K562 (cell line): Measurements from ENCODE around the gene RHBG. TPM values are rescaled to one million over a fixed set of nuclear protein-coding genes. Genes with fewer than 3 reads are reported as not detected.

Experiments used
- ATAC-seq: fragments of 200-7000 bp; cut with Tn5 transposase; 3 replicates; pipeline ENCODE4 v1.9.1; 2020; ENCODE audit warnings: moderate library complexity
- BruUV-seq: library from RNA; stranded (reverse); fragments of 400-500 nt; replicated peaks from 2 replicates; lab custom pipeline; 2021; lab: Mats Ljungman, UMichigan
- CTCF ChIA-PET: fragments of 300-600 bp; formaldehyde crosslinking; extraction: SDS; loops from one replicate; lab custom pipeline; 2021; ENCODE audit warnings: low intra/inter-chr PET ratio; lab: Yijun Ruan, JAX
- POLR2A ChIA-PET: fragments of 300-600, 350-650 bp; sonication (Branson Sonifier 250); formaldehyde crosslinking; extraction: SDS; loops from one replicate; lab custom pipeline; 2021; ENCODE audit warnings: antibody characterized with exemption, inconsistent platforms; lab: Yijun Ruan, JAX
- DNase-seq, 4 experiments: peaks; one replicate each; pipeline versions ENCODE4 v3.0.0 to v3.0.0-alpha.2; 2011 to 2018; ENCODE audit warnings: low spot score in 3 of 4, mixed read lengths in 3 of 4; ENCODE audit errors: extremely low read depth in 1 of 4
- FAIRE-seq: peaks from 2 replicates; lab custom pipeline; 2011; peaks lifted over from hg19 to GRCh38; lab: Jason Lieb, UNC
- H2AFZ ChIP-seq: 2 replicates; pipeline ENCODE4 v1.6.0; 2011; ENCODE audit warnings: low read depth, low read length, control low read depth, inconsistent platforms
- H3K27ac ChIP-seq: fragments of 200-600 bp; 3 replicates; pipeline ENCODE4 v1.8.0; 2011; ENCODE audit warnings: low read depth, mild to moderate bottlenecking, control low read depth, inconsistent platforms, low read length, moderate library complexity, mixed read lengths; ENCODE audit errors: extremely low read depth
- H3K27me3 ChIP-seq, 2 experiments: fragments of 300-600 bp in 1 of 2; 2 replicates in 1 of 2; 3 replicates in 1 of 2; pipeline versions ENCODE4 v1.6.0 to v1.8.0; 2011; ENCODE audit warnings: inconsistent platforms in 2 of 2, low read length in 2 of 2, mild to moderate bottlenecking in 1 of 2, mixed read lengths in 1 of 2, moderate library complexity in 1 of 2; ENCODE audit not compliant: control insufficient read depth in 2 of 2, insufficient read depth in 2 of 2
- H3K36me3 ChIP-seq: fragments of 300-600 bp; 3 replicates; pipeline ENCODE4 v1.8.0; 2011; ENCODE audit warnings: mild to moderate bottlenecking, low read length, inconsistent platforms; ENCODE audit not compliant: control insufficient read depth, insufficient read depth
- H3K4me1 ChIP-seq, 2 experiments: fragments of 200-600 bp in 1 of 2; replicated peaks in 1 of 2; 2 replicates in 1 of 2; 3 replicates in 1 of 2; pipeline versions ENCODE4 v1.5.1 to v1.8.0; 2011; ENCODE audit warnings: inconsistent platforms in 2 of 2, low read length in 2 of 2, mild to moderate bottlenecking in 1 of 2, mixed read lengths in 1 of 2, moderate library complexity in 1 of 2; ENCODE audit not compliant: control insufficient read depth in 2 of 2, insufficient read depth in 2 of 2
- H3K4me2 ChIP-seq: 2 replicates; pipeline ENCODE4 v1.6.1; 2011; ENCODE audit warnings: low read length, control low read depth, inconsistent platforms, mixed read lengths; ENCODE audit not compliant: insufficient read depth
- H3K4me3 ChIP-seq: fragments of 200-600 bp; sonication (generic), shearing (Covaris generic); 2 replicates; pipeline ENCODE4 v1.5.1; 2016; ENCODE audit warnings: control low read depth, inconsistent platforms
- H3K79me2 ChIP-seq: fragments of 200-600 bp; 3 replicates; pipeline ENCODE4 v1.8.0; 2011; ENCODE audit warnings: low read length, inconsistent platforms; ENCODE audit not compliant: control insufficient read depth, insufficient read depth
- H3K9ac ChIP-seq, 2 experiments: 2 replicates each; pipeline versions ENCODE4 v1.6.0 to v1.6.1; 2011; ENCODE audit warnings: low read depth in 2 of 2, low read length in 2 of 2, control low read depth in 1 of 2, inconsistent platforms in 1 of 2, mild to moderate bottlenecking in 1 of 2, mixed read lengths in 1 of 2; ENCODE audit not compliant: insufficient read depth in 1 of 2
- H3K9me1 ChIP-seq: one replicate; pipeline ENCODE4 v1.6.0; 2011; ENCODE audit warnings: inconsistent platforms, mild to moderate bottlenecking, low read length, moderate library complexity; ENCODE audit not compliant: control insufficient read depth, insufficient read depth
- H3K9me3 ChIP-seq: replicated peaks from 2 replicates; pipeline ENCODE4 v1.5.1; 2011; ENCODE audit warnings: low read depth, low read length, inconsistent platforms; ENCODE audit not compliant: control insufficient read depth, insufficient read depth
- H4K20me1 ChIP-seq: replicated peaks from 2 replicates; pipeline ENCODE4 v1.6.1; 2011; ENCODE audit warnings: low read length, inconsistent platforms, mixed read lengths; ENCODE audit not compliant: control insufficient read depth, insufficient read depth
- CXXC5 ChIP-seq: fragments of 250-450 bp; sonication (Bioruptor Pico); IDR thresholded peaks from 2 replicates; pipeline ENCODE4 v1.8.0; 2022; ENCODE audit warnings: inconsistent platforms, mild to moderate bottlenecking, moderate library complexity
- NFE2L1 ChIP-seq: fragments of 450-650 bp; IDR thresholded peaks from 2 replicates; pipeline ENCODE4 v1.6.1; 2016; ENCODE audit warnings: missing genetic modification characterization, low read depth, mild to moderate bottlenecking, missing compliant biosample characterization, moderate library complexity, borderline replicate concordance
- PYGO2 ChIP-seq: fragments of 450-650 bp; IDR thresholded peaks from 2 replicates; pipeline ENCODE4 v1.6.1; 2016; ENCODE audit warnings: mild to moderate bottlenecking, missing genetic modification characterization, moderate library complexity, missing compliant biosample characterization
- TCF7L2 ChIP-seq: fragments of 150-350 bp; IDR thresholded peaks from 2 replicates; pipeline ENCODE4 v1.6.1; 2016; ENCODE audit warnings: low read depth, mild to moderate bottlenecking, low read length, moderate library complexity
- THAP7 ChIP-seq: fragments of 250-450 bp; sonication (Bioruptor Pico); IDR thresholded peaks from 2 replicates; pipeline ENCODE4 v1.5.0; 2021
- THRAP3 ChIP-seq: fragments of 450-650 bp; IDR thresholded peaks from 2 replicates; pipeline ENCODE4 v1.6.1; 2016; ENCODE audit warnings: mild to moderate bottlenecking, inconsistent platforms, borderline replicate concordance
- ZNF408 ChIP-seq: fragments of 250-450 bp; sonication (Bioruptor Pico); IDR thresholded peaks from 2 replicates; pipeline ENCODE4 v1.4.0; 2020; ENCODE audit warnings: low read depth, mild to moderate bottlenecking, moderate library complexity
- WGBS: fragments of 100-300 bp; shearing (Covaris generic); methylation state at CpG from one replicate; pipeline ENCODE4 v1.1.6; 2016; ENCODE audit warnings: low coverage, mixed read lengths; ENCODE audit not compliant: insufficient coverage; ENCODE audit errors: missing lambda C conversion rate; 5-methylcytosine and 5-hydroxymethylcytosine counted together
- in situ Hi-C: fragments of 300-500 bp; cut with MboI; formaldehyde crosslinking; loops from 4 replicates; pipeline ENCODE4 v1.15.0; 2018; ENCODE audit warnings: inconsistent platforms, mixed read lengths
- intact Hi-C: fragments of 100-400 bp; cut with micrococcal nuclease; formaldehyde crosslinking; loops from 2 replicates; pipeline ENCODE4 v1.14.2; 2022
- polyA plus RNA-seq, 8 experiments: library from polyadenylated mRNA; depleted of rRNA in 4 of 8; stranded (reverse) in 5 of 8; unstranded in 3 of 8; fragments of >200 nt; fragmentation: Nextera tagmentation in 2 of 8; fragmentation: Illumina TruSeq in 1 of 8; extraction: Ambion mirVana in 2 of 8; extraction: Trizol in 1 of 8; gene quantifications; 2 replicates each; pipeline versions ENCODE4 v1.2.1 to v1.2.3, GENCODE V29; 2011 to 2014; ENCODE audit warnings: inconsistent platforms in 1 of 8, missing spikeins in 1 of 8
- total RNA-seq, 7 experiments: library from RNA; depleted of rRNA in 6 of 7; stranded (reverse); fragments of >200 nt in 6 of 7; fragmentation: Illumina TruSeq in 2 of 7; extraction: Trizol in 2 of 7; gene quantifications; 2 replicates each; pipeline versions ENCODE4 v1.2.1 to v1.2.3, GENCODE V29; 2011 to 2021; ENCODE audit warnings: low replicate concordance in 1 of 7
- TF ChIP-seq, protein P1 (sequence below): fragments of 250-450 bp; sonication (Bioruptor Pico); IDR thresholded peaks from 2 replicates; pipeline ENCODE4 v1.4.0; 2020; ENCODE audit warnings: mild to moderate bottlenecking, moderate library complexity, borderline replicate concordance
- TF ChIP-seq, protein P2 (sequence below): fragments of 450-650 bp; conservative IDR thresholded peaks from 2 replicates; pipeline ENCODE4 v1.6.1; 2016; ENCODE audit warnings: missing genetic modification characterization, low read depth, mild to moderate bottlenecking, missing compliant biosample characterization, moderate library complexity

Gene RHBG
- total and polyA plus RNA-seq, 9 of the 15 experiments (the other 6 are each of a cell fraction or from before 2014, with no cell fraction given), result not detected

DNA sequence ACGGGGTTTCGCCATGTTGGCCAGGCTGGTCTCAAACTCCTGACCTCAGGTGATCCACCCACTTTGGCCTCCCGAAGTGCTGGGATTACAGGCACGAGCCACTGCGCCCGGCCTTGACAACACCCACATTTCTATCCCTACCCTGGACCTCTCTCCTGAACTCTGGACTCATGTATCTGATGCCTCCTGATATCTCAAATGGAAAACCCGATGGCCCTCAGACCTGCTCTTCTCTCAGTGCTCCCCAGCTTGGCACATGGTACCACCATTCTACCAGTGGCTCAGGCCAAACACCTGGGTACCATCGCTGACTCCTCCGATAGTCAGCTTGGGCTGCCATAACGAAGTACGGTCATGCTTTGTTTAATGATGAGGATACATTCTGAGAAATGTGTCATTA is 8.5 kb upstream of the RHBG start:
- Histone ChIP-seq H4K20me1 (no peaks in the 10 kb centered on the region), H3K4me2 (no peak overlapping the region), H3K27me3 (peaks cover 7 to 22% of the 10 kb centered on the region in 2 experiments; a peak in 4 of 5 replicates), H3K27ac (no peak overlapping the region), H3K9ac (no peak overlapping the region), H3K36me3 (no peaks in the 10 kb centered on the region), H2AFZ (no peak overlapping the region), H3K9me1 (no peaks in the 10 kb centered on the region), H3K4me1 (peaks cover 0 to 6% of the 10 kb centered on the region in 2 experiments; a peak in 2 of 5 replicates), H3K9me3 (no peaks in the 10 kb centered on the region), H3K4me3 (no peak overlapping the region), H3K79me2 (no peaks in the 10 kb centered on the region)
- ChIA-PET POLR2A (no interaction called here), CTCF (interaction anchor here (0.5 to 1.1 kb wide), 4 partner anchors 61 to 270 kb away, joined by 3 to 4 read pairs (median 3); partner anchors contain the start of gene GLMP)
- no peak for ATAC-seq
- intact Hi-C loops, result loop anchor here (2.0 to 10.0 kb wide), 2 partner anchors 214 to 276 kb away; partner anchors contain the start of gene MEX3A
- no peak for DNase-seq
- in situ Hi-C loops, result no loop called here
- whole genome bisulfite sequencing, result 26% methylated on average over 10 of the region's 11 CpGs
- no TSS peak for BruUV-seq
- FAIRE-seq, result no peak
- TF ChIP-seq PYGO2 (no peak), THRAP3 (no peak), CXXC5 (CRISPR knock-in tag) (no peak), NFE2L1 (no peak), TCF7L2 (no peak), ZNF408 (CRISPR knock-in tag) (no peak), THAP7 (CRISPR knock-in tag) (no peak)
- TF ChIP-seq, protein P1, sequence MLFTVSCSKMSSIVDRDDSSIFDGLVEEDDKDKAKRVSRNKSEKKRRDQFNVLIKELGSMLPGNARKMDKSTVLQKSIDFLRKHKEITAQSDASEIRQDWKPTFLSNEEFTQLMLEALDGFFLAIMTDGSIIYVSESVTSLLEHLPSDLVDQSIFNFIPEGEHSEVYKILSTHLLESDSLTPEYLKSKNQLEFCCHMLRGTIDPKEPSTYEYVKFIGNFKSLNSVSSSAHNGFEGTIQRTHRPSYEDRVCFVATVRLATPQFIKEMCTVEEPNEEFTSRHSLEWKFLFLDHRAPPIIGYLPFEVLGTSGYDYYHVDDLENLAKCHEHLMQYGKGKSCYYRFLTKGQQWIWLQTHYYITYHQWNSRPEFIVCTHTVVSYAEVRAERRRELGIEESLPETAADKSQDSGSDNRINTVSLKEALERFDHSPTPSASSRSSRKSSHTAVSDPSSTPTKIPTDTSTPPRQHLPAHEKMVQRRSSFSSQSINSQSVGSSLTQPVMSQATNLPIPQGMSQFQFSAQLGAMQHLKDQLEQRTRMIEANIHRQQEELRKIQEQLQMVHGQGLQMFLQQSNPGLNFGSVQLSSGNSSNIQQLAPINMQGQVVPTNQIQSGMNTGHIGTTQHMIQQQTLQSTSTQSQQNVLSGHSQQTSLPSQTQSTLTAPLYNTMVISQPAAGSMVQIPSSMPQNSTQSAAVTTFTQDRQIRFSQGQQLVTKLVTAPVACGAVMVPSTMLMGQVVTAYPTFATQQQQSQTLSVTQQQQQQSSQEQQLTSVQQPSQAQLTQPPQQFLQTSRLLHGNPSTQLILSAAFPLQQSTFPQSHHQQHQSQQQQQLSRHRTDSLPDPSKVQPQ, result no peak
- TF ChIP-seq, protein P2, sequence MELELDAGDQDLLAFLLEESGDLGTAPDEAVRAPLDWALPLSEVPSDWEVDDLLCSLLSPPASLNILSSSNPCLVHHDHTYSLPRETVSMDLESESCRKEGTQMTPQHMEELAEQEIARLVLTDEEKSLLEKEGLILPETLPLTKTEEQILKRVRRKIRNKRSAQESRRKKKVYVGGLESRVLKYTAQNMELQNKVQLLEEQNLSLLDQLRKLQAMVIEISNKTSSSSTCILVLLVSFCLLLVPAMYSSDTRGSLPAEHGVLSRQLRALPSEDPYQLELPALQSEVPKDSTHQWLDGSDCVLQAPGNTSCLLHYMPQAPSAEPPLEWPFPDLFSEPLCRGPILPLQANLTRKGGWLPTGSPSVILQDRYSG (tag), result no peak
